Thymus (tissue), 11 donors: ENCODE data around the gene ZNF644. TPM values are rescaled to one million over a fixed set of nuclear protein-coding genes. Genes with fewer than 3 reads are reported as not detected.

ENCODE experiments used
- DNase-seq, 9 donors: peaks; one replicate each; pipeline ENCODE4 v3.0.0-alpha.2; 2013; ENCODE audit warnings: low spot score in 9 of 9, low read depth in 6 of 9, missing footprints in 1 of 9
- H3K27ac ChIP-seq, 2 donors: one replicate each; pipeline ENCODE4 v1.5.1; 2013; ENCODE audit warnings: control low read depth in 1 of 2, low read depth in 1 of 2, low read length in 1 of 2, mild to moderate bottlenecking in 1 of 2, moderate library complexity in 1 of 2
- H3K27me3 ChIP-seq, 2 donors: one replicate each; pipeline ENCODE4 v1.5.1; 2013; ENCODE audit warnings: low read length in 1 of 2; ENCODE audit not compliant: control insufficient read depth in 2 of 2, insufficient read depth in 1 of 2
- H3K36me3 ChIP-seq, 2 donors: one replicate each; pipeline ENCODE4 v1.5.1; 2013; ENCODE audit warnings: low read length in 1 of 2, mild to moderate bottlenecking in 1 of 2, moderate library complexity in 1 of 2; ENCODE audit not compliant: control insufficient read depth in 2 of 2, insufficient read depth in 2 of 2
- H3K4me1 ChIP-seq, 2 donors: one replicate each; pipeline ENCODE4 v1.5.1; 2013; ENCODE audit warnings: low read length in 2 of 2; ENCODE audit not compliant: control insufficient read depth in 2 of 2, insufficient read depth in 2 of 2
- H3K4me3 ChIP-seq, 2 donors: one replicate each; pipeline ENCODE4 v1.5.1; 2013; ENCODE audit warnings: low read length in 2 of 2, control low read depth in 1 of 2, mild to moderate bottlenecking in 1 of 2
- H3K9me3 ChIP-seq, 2 donors: one replicate each; pipeline ENCODE4 v1.5.1; 2013; ENCODE audit warnings: low read length in 1 of 2, mild to moderate bottlenecking in 1 of 2; ENCODE audit not compliant: control insufficient read depth in 2 of 2, insufficient read depth in 1 of 2
- WGBS: extraction: QIAGEN DNeasy Blood & Tissue Kit; methylation state at CpG from one replicate; pipeline ENCODE4 v1.1.7; 2013; 5-methylcytosine and 5-hydroxymethylcytosine counted together
- polyA plus RNA-seq: library from polyadenylated mRNA; stranded (reverse); fragments of 200-250 nt; gene quantifications from one replicate; pipeline ENCODE4 v1.2.3, GENCODE V29; 2013
- total RNA-seq: library from RNA; stranded (reverse); fragments of 120-200 nt; gene quantifications from one replicate; pipeline ENCODE4 v1.2.4, GENCODE V29; 2013
- donor health status: healthy.

The ZNF644 gene
- total and polyA plus RNA-seq, 2 donors = 41.9 to 77.6 TPM

GRCh38 chr1:91015358-91015780, 6.5 kb downstream of the ZNF644 start:
- Histone ChIP-seq H3K4me1 (no peaks in the 10 kb centered on the region), H3K27me3 (no peaks in the 10 kb centered on the region), H3K4me3 (no peak overlapping the region), H3K27ac (no peak overlapping the region), H3K9me3 (no peaks in the 10 kb centered on the region), H3K36me3 (no peaks in the 10 kb centered on the region)
- WGBS = 92% methylated on average over 4 of the region's 4 CpGs
- no peak for DNase-seq

GRCh38 chr1:91014475-91014874, 7.4 kb downstream of the ZNF644 start:
- no peak overlapping the region for H3K4me3 ChIP-seq
- DNase-seq = no peak
- WGBS = 98% methylated on average over 1 of the region's 1 CpG
- H3K27me3 ChIP-seq = no peaks in the 10 kb centered on the region
- no peak overlapping the region for H3K27ac ChIP-seq
- no peaks in the 10 kb centered on the region for H3K36me3 ChIP-seq
- no peaks in the 10 kb centered on the region for H3K4me1 ChIP-seq
- H3K9me3 ChIP-seq = no peaks in the 10 kb centered on the region

- H3K27me3 ChIP-seq = no peaks in the 10 kb centered on the region
- H3K4me3 ChIP-seq = no peak overlapping the region
- WGBS = 99% methylated on average over 4 of the region's 4 CpGs
- H3K4me1 ChIP-seq = no peaks in the 10 kb centered on the region
- H3K9me3 ChIP-seq = no peaks in the 10 kb centered on the region
- H3K27ac ChIP-seq = no peak overlapping the region
- DNase-seq = no peak
- peaks cover 0 to 3% of the 10 kb centered on the region in 2 donors for H3K36me3 ChIP-seq
Observed at GRCh38 chr1:91013302-91013701, 8.5 kb downstream of the ZNF644 start.

DNA sequence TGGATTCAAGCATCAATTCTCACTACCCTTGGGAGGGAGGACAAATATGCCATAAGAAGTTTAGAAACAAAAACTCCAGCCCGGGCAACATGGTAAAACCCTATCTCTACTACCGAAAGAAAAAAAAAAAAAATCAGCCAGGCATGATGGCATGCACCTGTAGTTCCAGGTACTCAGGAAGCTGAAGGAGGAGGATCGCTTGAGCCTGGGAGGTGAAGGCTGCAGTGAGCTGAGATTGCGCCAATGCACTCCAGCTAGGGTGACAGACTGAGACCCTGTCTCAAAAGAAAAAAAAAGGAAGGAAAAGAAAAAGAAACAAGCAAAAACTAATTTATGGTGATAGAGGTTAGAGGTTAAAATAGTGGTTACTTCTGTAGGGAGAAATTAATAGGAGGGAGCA, 9.6 kb downstream of the ZNF644 start:
- Histone ChIP-seq H3K27ac (no peak overlapping the region), H3K9me3 (no peaks in the 10 kb centered on the region), H3K4me1 (no peaks in the 10 kb centered on the region), H3K36me3 (peaks cover 0 to 3% of the 10 kb centered on the region in 2 donors), H3K27me3 (no peaks in the 10 kb centered on the region), H3K4me3 (no peak overlapping the region)
- WGBS = 92% methylated on average over 4 of the region's 4 CpGs
- DNase-seq = no peak

GRCh38 chr1:91011726-91012125, 10.1 kb downstream of the ZNF644 start:
- Histone ChIP-seq H3K4me3 (no peak overlapping the region), H3K27me3 (no peaks in the 10 kb centered on the region), H3K9me3 (no peaks in the 10 kb centered on the region), H3K4me1 (no peaks in the 10 kb centered on the region), H3K27ac (no peak overlapping the region), H3K36me3 (peaks cover 0 to 3% of the 10 kb centered on the region in 2 donors)
- no peak for DNase-seq
- 37% methylated on average over 1 of the region's 1 CpG for WGBS

- H3K4me1 ChIP-seq = no peaks in the 10 kb centered on the region
- peaks cover 0 to 3% of the 10 kb centered on the region in 2 donors for H3K36me3 ChIP-seq
- H3K27me3 ChIP-seq = no peaks in the 10 kb centered on the region
- no peak for DNase-seq
- no peak overlapping the region for H3K27ac ChIP-seq
- H3K4me3 ChIP-seq = no peak overlapping the region
- H3K9me3 ChIP-seq = no peaks in the 10 kb centered on the region
Observed at GRCh38 chr1:91007827-91008226, 14.0 kb downstream of the ZNF644 start.

DNA sequence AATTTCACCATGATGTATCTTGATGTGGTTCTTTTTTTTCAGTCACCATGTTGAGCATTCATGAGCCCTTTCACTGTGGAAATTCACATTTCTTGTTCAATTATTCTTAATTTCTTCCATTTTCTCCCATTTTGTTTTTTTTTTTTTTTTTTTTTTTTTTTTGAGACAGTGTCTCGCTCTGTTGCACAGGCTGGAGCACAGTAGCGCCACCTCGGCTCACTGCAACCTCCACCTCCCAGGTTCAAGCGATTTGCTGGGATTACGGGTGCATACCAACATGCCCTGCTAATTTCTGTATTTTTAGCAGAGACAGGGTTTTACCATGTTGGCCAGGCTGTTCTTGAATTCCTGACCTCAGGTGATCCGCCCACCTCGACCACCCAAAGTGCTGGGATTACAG, 14.7 kb downstream of the ZNF644 start:
- H3K4me3 ChIP-seq = no peak overlapping the region
- H3K4me1 ChIP-seq = no peaks in the 10 kb centered on the region
- peaks cover 0 to 3% of the 10 kb centered on the region in 2 donors for H3K36me3 ChIP-seq
- WGBS = 97% methylated on average over 7 of the region's 7 CpGs
- DNase-seq = no peak
- H3K27ac ChIP-seq = no peak overlapping the region
- no peaks in the 10 kb centered on the region for H3K9me3 ChIP-seq
- no peaks in the 10 kb centered on the region for H3K27me3 ChIP-seq

DNA sequence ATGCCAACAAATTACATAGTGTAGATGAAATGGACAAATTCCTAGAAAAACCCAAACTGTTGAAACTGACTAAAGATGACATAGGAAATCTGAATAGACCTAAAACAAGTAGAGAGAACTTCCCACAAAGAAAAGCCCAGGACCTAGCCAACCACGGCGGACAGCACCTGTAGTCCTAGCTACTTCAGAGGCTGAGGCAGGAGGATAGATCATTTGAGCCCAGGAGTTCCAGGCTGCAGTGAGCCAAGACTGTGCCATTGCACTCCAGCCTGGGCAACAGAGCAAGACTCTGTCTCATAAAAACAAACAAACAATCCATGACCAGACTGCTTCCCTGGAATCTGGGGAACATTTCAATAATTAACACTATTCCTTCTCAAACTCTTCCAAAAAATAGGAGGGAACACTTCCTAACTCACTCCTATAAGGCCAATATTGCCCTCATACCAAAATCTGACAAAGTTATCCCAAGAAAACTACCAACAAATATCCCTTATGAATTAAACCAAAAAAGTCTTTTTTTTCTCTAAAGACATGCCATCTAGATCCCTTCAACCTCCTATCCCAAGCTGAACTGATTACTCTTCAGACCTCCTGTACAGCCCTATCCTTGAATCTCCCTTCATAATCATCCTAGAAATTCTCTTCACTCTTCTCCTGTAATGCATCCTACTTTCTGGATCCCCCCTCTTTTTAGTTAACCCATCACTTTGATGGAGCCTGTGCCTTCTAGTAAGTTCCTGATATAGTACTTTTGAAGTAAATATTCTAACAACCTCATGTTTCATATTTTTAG, 15.5 kb downstream of the ZNF644 start:
- H3K9me3 ChIP-seq = no peaks in the 10 kb centered on the region
- H3K36me3 ChIP-seq = peaks cover 0 to 3% of the 10 kb centered on the region in 2 donors
- no peak for DNase-seq
- H3K4me1 ChIP-seq = no peaks in the 10 kb centered on the region
- H3K27me3 ChIP-seq = no peaks in the 10 kb centered on the region
- H3K27ac ChIP-seq = no peak overlapping the region
- 99% methylated on average over 2 of the region's 2 CpGs for WGBS
- H3K4me3 ChIP-seq = no peak overlapping the region

DNA sequence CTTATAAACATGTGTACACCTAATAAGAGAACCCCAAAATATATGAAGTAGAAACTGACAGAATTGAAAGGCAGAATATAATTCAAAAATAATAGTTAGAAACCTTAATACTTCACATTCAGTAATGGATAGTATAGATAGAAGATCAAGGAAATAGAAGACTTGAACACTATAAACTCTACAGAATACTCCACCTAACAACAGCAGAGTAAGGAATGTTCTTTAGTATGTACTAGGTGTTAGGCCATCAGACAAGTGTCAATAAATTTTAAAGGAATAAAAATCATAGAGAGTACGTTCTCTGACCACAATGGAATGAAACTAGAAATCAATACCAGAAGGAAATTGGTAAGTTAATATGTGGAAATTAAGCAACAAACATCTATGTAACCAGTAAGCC, 16.6 kb downstream of the ZNF644 start:
- H3K4me1 ChIP-seq = no peaks in the 10 kb centered on the region
- H3K27ac ChIP-seq = no peak overlapping the region
- H3K36me3 ChIP-seq = peaks cover 0 to 3% of the 10 kb centered on the region in 2 donors
- no peaks in the 10 kb centered on the region for H3K27me3 ChIP-seq
- WGBS = 96% methylated on average over 1 of the region's 1 CpG
- DNase-seq = no peak
- no peak overlapping the region for H3K4me3 ChIP-seq
- no peaks in the 10 kb centered on the region for H3K9me3 ChIP-seq
